HepG2 (cell line): ENCODE results near the gene LIN7A. TPM values are rescaled to one million over a fixed set of nuclear protein-coding genes. Genes with fewer than 3 reads are reported as not detected.
A peak's percentile ranks its signal among the peaks of the same experiment; 100 is the strongest.

ENCODE experiments used
- EED ChIP-seq: sonication (generic); formaldehyde crosslinking; IDR thresholded peaks from 2 replicates; pipeline ENCODE4 v1.5.0; 2020; ENCODE audit warnings: mild to moderate bottlenecking, missing genetic modification reagents
- HDAC6 ChIP-seq: fragments of 200-600 bp; sonication (generic); IDR thresholded peaks from 2 replicates; pipeline ENCODE4 v1.7.0; 2017; ENCODE audit warnings: mild to moderate bottlenecking, antibody characterized with exemption, low read length, low read depth
- HES4 ChIP-seq: sonication (generic); formaldehyde crosslinking; IDR thresholded peaks from 2 replicates; pipeline ENCODE4 v1.9.0; 2021; ENCODE audit warnings: mild to moderate bottlenecking, missing genetic modification reagents, borderline replicate concordance
- HNRNPL ChIP-seq: fragments of 200-400 bp; formaldehyde crosslinking; IDR thresholded peaks from 2 replicates; pipeline ENCODE4 v1.6.1; 2017; ENCODE audit warnings: mild to moderate bottlenecking, low read depth, low read length
- KDM4B ChIP-seq: sonication (generic); formaldehyde crosslinking; IDR thresholded peaks from 2 replicates; pipeline ENCODE4 v1.4.0; 2020; ENCODE audit warnings: missing genetic modification reagents
- NCOA2 ChIP-seq: sonication (generic); formaldehyde crosslinking; IDR thresholded peaks from 2 replicates; pipeline ENCODE4 v1.8.0; 2022; ENCODE audit warnings: inconsistent platforms
- NFE2 ChIP-seq: sonication (generic); formaldehyde crosslinking; IDR thresholded peaks from 2 replicates; pipeline ENCODE4 v1.4.0; 2020; ENCODE audit warnings: missing genetic modification reagents
- NFKBIZ ChIP-seq: IDR thresholded peaks from 2 replicates; pipeline ENCODE4 v1.6.1; 2018; ENCODE audit warnings: missing genetic modification reagents, missing compliant biosample characterization
- NR2F6 ChIP-seq, 2 experiments: IDR thresholded peaks; 2 replicates each; pipeline ENCODE4 v1.6.1; 2016; ENCODE audit warnings: antibody characterized with exemption in 1 of 2, mild to moderate bottlenecking in 1 of 2
- PAX8 ChIP-seq: sonication (generic); formaldehyde crosslinking; IDR thresholded peaks from 2 replicates; pipeline ENCODE4 v1.8.0; 2022; ENCODE audit warnings: mild to moderate bottlenecking, missing genetic modification reagents, borderline replicate concordance
- SUZ12 ChIP-seq: fragments of 150-350 bp; IDR thresholded peaks from 2 replicates; pipeline ENCODE4 v1.6.1; 2014; ENCODE audit warnings: low read depth, low read length
- XRCC5 ChIP-seq: fragments of 200-400 bp; formaldehyde crosslinking; optimal IDR thresholded peaks from 2 replicates; pipeline ENCODE3; 2017; ENCODE audit warnings: mild to moderate bottlenecking, low read length
- ZNF160 ChIP-seq: sonication (generic); formaldehyde crosslinking; IDR thresholded peaks from 2 replicates; pipeline ENCODE4 v1.8.0; 2022; ENCODE audit warnings: mild to moderate bottlenecking, inconsistent platforms, missing genetic modification reagents
- ZNF232 ChIP-seq: sonication (generic); formaldehyde crosslinking; IDR thresholded peaks from 2 replicates; pipeline ENCODE4 v1.4.0; 2020; ENCODE audit warnings: missing genetic modification reagents, borderline replicate concordance
- polyA plus RNA-seq, 8 experiments: library from polyadenylated mRNA; depleted of rRNA in 3 of 8; stranded (reverse) in 7 of 8; unstranded in 1 of 8; fragments of >200 nt; fragmentation: Illumina TruSeq in 4 of 8; extraction: Trizol in 4 of 8; gene quantifications; 2 replicates each; pipeline versions ENCODE4 v1.2.1 to v1.2.3, GENCODE V29; 2011 to 2016; ENCODE audit warnings: low read depth in 4 of 8, missing spikeins in 1 of 8, mixed read lengths in 1 of 8; ENCODE audit not compliant: insufficient read depth in 1 of 8
- total RNA-seq, 5 experiments: library from RNA; depleted of rRNA; stranded (reverse); fragments of >200 nt; fragmentation: Illumina TruSeq; extraction: Trizol; gene quantifications; 2 replicates each; pipeline ENCODE4 v1.2.3, GENCODE V29; 2016; ENCODE audit warnings: low read depth in 1 of 5
- TF ChIP-seq, protein P1 (sequence below), 2 experiments: IDR thresholded peaks; 2 replicates each; pipeline ENCODE4 v1.6.1; 2011 to 2012; ENCODE audit warnings: low read length in 2 of 2, borderline replicate concordance in 1 of 2, low read depth in 1 of 2, mild to moderate bottlenecking in 1 of 2, moderate library complexity in 1 of 2
- TF ChIP-seq, protein P2 (sequence below): sonication (generic); formaldehyde crosslinking; IDR thresholded peaks from 2 replicates; pipeline ENCODE4 v1.4.0; 2020; ENCODE audit warnings: mild to moderate bottlenecking, missing genetic modification reagents
- TF ChIP-seq, protein P3 (sequence below): IDR thresholded peaks from 2 replicates; pipeline ENCODE4 v1.6.1; 2016; ENCODE audit warnings: low read depth, missing genetic modification reagents, missing compliant biosample characterization

LIN7A gene
- total and polyA plus RNA-seq, 2 of the 13 experiments (the other 11 are each of a cell fraction or from before 2014, with no cell fraction given), result 18.5 to 19.2 TPM

DNA sequence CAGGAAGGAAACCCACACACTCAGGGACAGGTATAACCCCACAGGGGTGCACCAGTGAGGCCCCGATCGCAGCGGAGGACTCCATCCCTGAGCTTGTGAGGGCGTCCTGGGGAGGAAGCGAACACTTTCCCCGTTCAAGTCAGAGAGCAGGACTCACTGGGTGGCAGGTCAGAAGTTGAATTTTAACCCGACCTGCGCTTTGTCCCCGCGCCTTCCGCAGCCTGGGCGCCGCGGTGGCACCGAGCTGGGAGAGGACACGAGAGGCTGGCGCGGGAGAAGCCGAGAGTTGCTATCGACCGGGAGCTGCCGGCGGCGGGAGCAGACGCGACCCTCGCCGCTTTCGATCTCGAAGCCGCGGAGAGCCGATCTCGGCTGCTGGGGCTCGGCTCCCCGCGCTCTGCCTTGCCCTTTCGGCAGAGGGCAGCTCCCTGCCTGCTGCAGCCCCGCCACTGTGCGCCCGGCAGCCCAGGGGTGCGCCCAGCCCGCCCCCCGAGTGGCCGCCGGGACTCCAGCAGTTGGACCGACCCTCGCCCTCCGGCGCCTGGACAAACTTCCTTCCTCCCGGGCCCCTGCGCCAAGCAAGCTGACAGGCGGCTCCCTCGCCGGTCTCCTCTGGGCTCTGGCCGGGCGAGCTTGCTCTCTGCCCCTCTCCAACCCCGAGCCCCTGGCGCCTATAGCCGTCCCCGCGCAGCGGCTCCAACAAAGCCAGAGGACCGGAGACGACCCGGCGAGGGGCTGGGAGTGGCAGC is 918 bp downstream of the LIN7A start (continued):
- no peak for TF ChIP-seq SUZ12
- TF ChIP-seq, protein P1, sequence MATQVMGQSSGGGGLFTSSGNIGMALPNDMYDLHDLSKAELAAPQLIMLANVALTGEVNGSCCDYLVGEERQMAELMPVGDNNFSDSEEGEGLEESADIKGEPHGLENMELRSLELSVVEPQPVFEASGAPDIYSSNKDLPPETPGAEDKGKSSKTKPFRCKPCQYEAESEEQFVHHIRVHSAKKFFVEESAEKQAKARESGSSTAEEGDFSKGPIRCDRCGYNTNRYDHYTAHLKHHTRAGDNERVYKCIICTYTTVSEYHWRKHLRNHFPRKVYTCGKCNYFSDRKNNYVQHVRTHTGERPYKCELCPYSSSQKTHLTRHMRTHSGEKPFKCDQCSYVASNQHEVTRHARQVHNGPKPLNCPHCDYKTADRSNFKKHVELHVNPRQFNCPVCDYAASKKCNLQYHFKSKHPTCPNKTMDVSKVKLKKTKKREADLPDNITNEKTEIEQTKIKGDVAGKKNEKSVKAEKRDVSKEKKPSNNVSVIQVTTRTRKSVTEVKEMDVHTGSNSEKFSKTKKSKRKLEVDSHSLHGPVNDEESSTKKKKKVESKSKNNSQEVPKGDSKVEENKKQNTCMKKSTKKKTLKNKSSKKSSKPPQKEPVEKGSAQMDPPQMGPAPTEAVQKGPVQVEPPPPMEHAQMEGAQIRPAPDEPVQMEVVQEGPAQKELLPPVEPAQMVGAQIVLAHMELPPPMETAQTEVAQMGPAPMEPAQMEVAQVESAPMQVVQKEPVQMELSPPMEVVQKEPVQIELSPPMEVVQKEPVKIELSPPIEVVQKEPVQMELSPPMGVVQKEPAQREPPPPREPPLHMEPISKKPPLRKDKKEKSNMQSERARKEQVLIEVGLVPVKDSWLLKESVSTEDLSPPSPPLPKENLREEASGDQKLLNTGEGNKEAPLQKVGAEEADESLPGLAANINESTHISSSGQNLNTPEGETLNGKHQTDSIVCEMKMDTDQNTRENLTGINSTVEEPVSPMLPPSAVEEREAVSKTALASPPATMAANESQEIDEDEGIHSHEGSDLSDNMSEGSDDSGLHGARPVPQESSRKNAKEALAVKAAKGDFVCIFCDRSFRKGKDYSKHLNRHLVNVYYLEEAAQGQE (IDR thresholded peaks at IDR 0.05; ENCODE audit: borderline replicate concordance in 1 of 2, low read depth in 1 of 2, low read length in 2 of 2), result no peak; a peak in 1 of 4 replicates
- TF ChIP-seq XRCC5, result peak; percentile 94
- TF ChIP-seq HDAC6, result no peak
- peak; percentile 90 for TF ChIP-seq HNRNPL
- TF ChIP-seq, protein P2, sequence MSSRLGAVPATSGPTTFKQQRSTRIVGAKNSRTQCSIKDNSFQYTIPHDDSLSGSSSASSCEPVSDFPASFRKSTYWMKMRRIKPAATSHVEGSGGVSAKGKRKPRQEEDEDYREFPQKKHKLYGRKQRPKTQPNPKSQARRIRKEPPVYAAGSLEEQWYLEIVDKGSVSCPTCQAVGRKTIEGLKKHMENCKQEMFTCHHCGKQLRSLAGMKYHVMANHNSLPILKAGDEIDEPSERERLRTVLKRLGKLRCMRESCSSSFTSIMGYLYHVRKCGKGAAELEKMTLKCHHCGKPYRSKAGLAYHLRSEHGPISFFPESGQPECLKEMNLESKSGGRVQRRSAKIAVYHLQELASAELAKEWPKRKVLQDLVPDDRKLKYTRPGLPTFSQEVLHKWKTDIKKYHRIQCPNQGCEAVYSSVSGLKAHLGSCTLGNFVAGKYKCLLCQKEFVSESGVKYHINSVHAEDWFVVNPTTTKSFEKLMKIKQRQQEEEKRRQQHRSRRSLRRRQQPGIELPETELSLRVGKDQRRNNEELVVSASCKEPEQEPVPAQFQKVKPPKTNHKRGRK (CRISPR knock-in tag), result no peak
- no peak for TF ChIP-seq NFE2 (CRISPR knock-in tag)
- peak; percentile 66 for TF ChIP-seq NCOA2 (CRISPR knock-in tag)
- TF ChIP-seq NFKBIZ (CRISPR knock-in tag), result 0 out of 2 replicates have a peak, but pooled peaks have one; percentile 10
- TF ChIP-seq NR2F6 (IDR thresholded peaks at IDR 0.05), result no peak
- peak; percentile 40; the same call in 1 of the 2 replicates for TF ChIP-seq NR2F6 (CRISPR knock-in tag; IDR thresholded peaks at IDR 0.05)
- TF ChIP-seq EED (CRISPR knock-in tag), result no peak
- peak; percentile 87 for TF ChIP-seq KDM4B (CRISPR knock-in tag)
- no peak for TF ChIP-seq ZNF232 (CRISPR knock-in tag)
- no peak; the same call in 1 of the 2 replicates for TF ChIP-seq HES4 (CRISPR knock-in tag)
- TF ChIP-seq ZNF160, result peak; percentile 14; the same call in 1 of the 2 replicates
- TF ChIP-seq, protein P3, sequence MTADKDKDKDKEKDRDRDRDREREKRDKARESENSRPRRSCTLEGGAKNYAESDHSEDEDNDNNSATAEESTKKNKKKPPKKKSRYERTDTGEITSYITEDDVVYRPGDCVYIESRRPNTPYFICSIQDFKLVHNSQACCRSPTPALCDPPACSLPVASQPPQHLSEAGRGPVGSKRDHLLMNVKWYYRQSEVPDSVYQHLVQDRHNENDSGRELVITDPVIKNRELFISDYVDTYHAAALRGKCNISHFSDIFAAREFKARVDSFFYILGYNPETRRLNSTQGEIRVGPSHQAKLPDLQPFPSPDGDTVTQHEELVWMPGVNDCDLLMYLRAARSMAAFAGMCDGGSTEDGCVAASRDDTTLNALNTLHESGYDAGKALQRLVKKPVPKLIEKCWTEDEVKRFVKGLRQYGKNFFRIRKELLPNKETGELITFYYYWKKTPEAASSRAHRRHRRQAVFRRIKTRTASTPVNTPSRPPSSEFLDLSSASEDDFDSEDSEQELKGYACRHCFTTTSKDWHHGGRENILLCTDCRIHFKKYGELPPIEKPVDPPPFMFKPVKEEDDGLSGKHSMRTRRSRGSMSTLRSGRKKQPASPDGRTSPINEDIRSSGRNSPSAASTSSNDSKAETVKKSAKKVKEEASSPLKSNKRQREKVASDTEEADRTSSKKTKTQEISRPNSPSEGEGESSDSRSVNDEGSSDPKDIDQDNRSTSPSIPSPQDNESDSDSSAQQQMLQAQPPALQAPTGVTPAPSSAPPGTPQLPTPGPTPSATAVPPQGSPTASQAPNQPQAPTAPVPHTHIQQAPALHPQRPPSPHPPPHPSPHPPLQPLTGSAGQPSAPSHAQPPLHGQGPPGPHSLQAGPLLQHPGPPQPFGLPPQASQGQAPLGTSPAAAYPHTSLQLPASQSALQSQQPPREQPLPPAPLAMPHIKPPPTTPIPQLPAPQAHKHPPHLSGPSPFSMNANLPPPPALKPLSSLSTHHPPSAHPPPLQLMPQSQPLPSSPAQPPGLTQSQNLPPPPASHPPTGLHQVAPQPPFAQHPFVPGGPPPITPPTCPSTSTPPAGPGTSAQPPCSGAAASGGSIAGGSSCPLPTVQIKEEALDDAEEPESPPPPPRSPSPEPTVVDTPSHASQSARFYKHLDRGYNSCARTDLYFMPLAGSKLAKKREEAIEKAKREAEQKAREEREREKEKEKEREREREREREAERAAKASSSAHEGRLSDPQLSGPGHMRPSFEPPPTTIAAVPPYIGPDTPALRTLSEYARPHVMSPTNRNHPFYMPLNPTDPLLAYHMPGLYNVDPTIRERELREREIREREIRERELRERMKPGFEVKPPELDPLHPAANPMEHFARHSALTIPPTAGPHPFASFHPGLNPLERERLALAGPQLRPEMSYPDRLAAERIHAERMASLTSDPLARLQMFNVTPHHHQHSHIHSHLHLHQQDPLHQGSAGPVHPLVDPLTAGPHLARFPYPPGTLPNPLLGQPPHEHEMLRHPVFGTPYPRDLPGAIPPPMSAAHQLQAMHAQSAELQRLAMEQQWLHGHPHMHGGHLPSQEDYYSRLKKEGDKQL (CRISPR knock-in tag), result 0 out of 2 replicates have a peak, but pooled peaks have one; percentile 46
- no peak for TF ChIP-seq PAX8
